SK-N-MC (cell line): ENCODE measurements around the gene GPATCH8.

ENCODE experiments used
- DNase-seq: peaks from one replicate; pipeline ENCODE4 v3.0.0-alpha.2; 2011; ENCODE audit warnings: low read depth, low spot score
- H3K27ac ChIP-seq: fragments of 200-600 bp; sonication (generic); 2 replicates; pipeline ENCODE4 v1.5.1; 2016; ENCODE audit warnings: mixed run types
- H3K36me3 ChIP-seq: fragments of 200-600 bp; sonication (generic); 2 replicates; pipeline ENCODE4 v1.6.1; 2017; ENCODE audit warnings: antibody characterized with exemption, low read length, mixed read lengths; ENCODE audit not compliant: insufficient read depth
- H3K4me3 ChIP-seq: fragments of 200-600 bp; sonication (generic); 2 replicates; pipeline ENCODE4 v1.5.1; 2016
- H3K9ac ChIP-seq: fragments of 200-600 bp; sonication (generic); 2 replicates; pipeline ENCODE4 v1.8.0; 2017; ENCODE audit warnings: mixed run types, mixed read lengths; ENCODE audit not compliant: insufficient read length
- H3K9me3 ChIP-seq: fragments of 200-600 bp; sonication (generic); 2 replicates; pipeline ENCODE4 v1.6.1; 2017; ENCODE audit warnings: low read depth, mild to moderate bottlenecking, antibody characterized with exemption, low read length, moderate library complexity, mixed read lengths
- EZH2 ChIP-seq: fragments of 200-600 bp; sonication (generic); IDR thresholded peaks from one replicate; pipeline ENCODE4 v1.6.1; 2017; ENCODE audit warnings: antibody characterized with exemption
- FOXP2 ChIP-seq: optimal IDR thresholded peaks from 2 replicates; pipeline ENCODE3; 2011; ENCODE audit warnings: mild to moderate bottlenecking, moderate library complexity; ENCODE audit not compliant: insufficient read depth; ENCODE audit errors: extremely low read length, control extremely low read depth
- POLR2AphosphoS5 ChIP-seq: IDR thresholded peaks from 2 replicates; pipeline ENCODE4 v1.6.1; 2012; ENCODE audit warnings: mild to moderate bottlenecking, low read depth, low read length, borderline replicate concordance

Gene GPATCH8

GRCh38 chr17:44352828-44353671 is 150.2 kb downstream of the GPATCH8 start:
- H3K4me3 ChIP-seq = no peak overlapping the region
- H3K9ac ChIP-seq = no peak overlapping the region
- no peak for DNase-seq
- H3K9me3 ChIP-seq = no peaks in the 10 kb centered on the region
- peaks cover 9% of the 10 kb centered on the region; the same call in 1 of the 2 replicates for H3K36me3 ChIP-seq
- H3K27ac ChIP-seq = no peak overlapping the region
- TF ChIP-seq POLR2AphosphoS5 (0 out of 2 replicates have a peak, but pooled peaks have one; percentile 34), EZH2 (no peak), FOXP2 (no peak)

- DNase-seq = no peak
- Histone ChIP-seq H3K4me3 (no peak overlapping the region), H3K27ac (no peak overlapping the region), H3K9ac (no peak overlapping the region), H3K9me3 (no peaks in the 10 kb centered on the region), H3K36me3 (peaks cover 9% of the 10 kb centered on the region; the same call in 1 of the 2 replicates)
- TF ChIP-seq FOXP2 = no peak
- TF ChIP-seq POLR2AphosphoS5 = no peak
- TF ChIP-seq EZH2 = no peak
These were observed 151.0 kb downstream of the GPATCH8 start for GRCh38 chr17:44351961-44352827.

GRCh38 chr17:44351464-44351863 is 151.7 kb downstream of the GPATCH8 start:
- no peaks in the 10 kb centered on the region for H3K9me3 ChIP-seq
- no peak overlapping the region for H3K27ac ChIP-seq
- no peak overlapping the region for H3K4me3 ChIP-seq
- H3K36me3 ChIP-seq = peaks cover 9% of the 10 kb centered on the region; the same call in 1 of the 2 replicates
- H3K9ac ChIP-seq = no peak overlapping the region
- TF ChIP-seq EZH2 (no peak), FOXP2 (no peak), POLR2AphosphoS5 (no peak)
- DNase-seq = no peak

- H3K9ac ChIP-seq = no peak overlapping the region
- TF ChIP-seq FOXP2 (no peak), EZH2 (no peak), POLR2AphosphoS5 (no peak)
- peaks cover 7% of the 10 kb centered on the region; the same call in 1 of the 2 replicates for H3K36me3 ChIP-seq
- H3K4me3 ChIP-seq = no peak overlapping the region
- no peak for DNase-seq
- H3K27ac ChIP-seq = no peak overlapping the region
- H3K9me3 ChIP-seq = no peaks in the 10 kb centered on the region
These were observed 152.4 kb downstream of the GPATCH8 start for GRCh38 chr17:44350733-44351226.

- TF ChIP-seq FOXP2 (no peak), POLR2AphosphoS5 (no peak), EZH2 (no peak)
- Histone ChIP-seq H3K36me3 (no peaks in the 10 kb centered on the region), H3K27ac (no peak overlapping the region), H3K9me3 (no peaks in the 10 kb centered on the region), H3K4me3 (no peak overlapping the region), H3K9ac (no peak overlapping the region)
- DNase-seq = no peak
These were observed 153.6 kb downstream of the GPATCH8 start for GRCh38 chr17:44349553-44350070.

GRCh38 chr17:44348988-44349364 is 154.2 kb downstream of the GPATCH8 start:
- Histone ChIP-seq H3K27ac (no peak overlapping the region), H3K4me3 (no peak overlapping the region), H3K36me3 (no peaks in the 10 kb centered on the region), H3K9me3 (no peaks in the 10 kb centered on the region), H3K9ac (no peak overlapping the region)
- no peak for TF ChIP-seq EZH2
- TF ChIP-seq POLR2AphosphoS5 = no peak
- no peak for TF ChIP-seq FOXP2
- DNase-seq = no peak

GRCh38 chr17:44348234-44348987 is 154.8 kb downstream of the GPATCH8 start:
- no peaks in the 10 kb centered on the region for H3K36me3 ChIP-seq
- H3K9ac ChIP-seq = no peak overlapping the region
- H3K4me3 ChIP-seq = no peak overlapping the region
- TF ChIP-seq EZH2 (no peak), FOXP2 (no peak), POLR2AphosphoS5 (no peak)
- no peaks in the 10 kb centered on the region for H3K9me3 ChIP-seq
- no peak overlapping the region for H3K27ac ChIP-seq
- DNase-seq = no peak
